Mesothelial cell of epicardium (in vitro differentiated cells): ENCODE data around the gene FBXW5. TPM values are rescaled to one million over a fixed set of nuclear protein-coding genes. Genes with fewer than 3 reads are reported as not detected.

Source experiments
- DNase-seq, 2 experiments: peaks; one replicate each; pipeline ENCODE4 v3.0.0; 2021; ENCODE audit warnings: low spot score in 2 of 2; ENCODE audit not compliant: unreplicated experiment in 2 of 2
- H3K27ac Mint-ChIP-seq: 2 replicates; pipeline ENCODE4 v1.8.0; 2021; ENCODE audit warnings: mixed read lengths
- H3K27me3 Mint-ChIP-seq: 2 replicates; pipeline ENCODE4 v1.8.0; 2021; ENCODE audit warnings: low read depth, mixed read lengths
- H3K36me3 Mint-ChIP-seq: 2 replicates; pipeline ENCODE4 v1.8.0; 2021; ENCODE audit warnings: mixed read lengths
- H3K4me1 Mint-ChIP-seq: 2 replicates; pipeline ENCODE4 v1.8.0; 2021; ENCODE audit warnings: mixed read lengths
- H3K4me3 Mint-ChIP-seq: 2 replicates; pipeline ENCODE4 v1.8.0; 2021; ENCODE audit warnings: mild to moderate bottlenecking, moderate library complexity, mixed read lengths
- H3K9me3 Mint-ChIP-seq: 2 replicates; pipeline ENCODE4 v1.8.0; 2021; ENCODE audit warnings: mixed read lengths
- CTCF ChIP-seq: fragments of 200-600 bp; sonication (generic); IDR thresholded peaks from one replicate; pipeline ENCODE4 v1.5.0; 2021; ENCODE audit warnings: antibody characterized with exemption; ENCODE audit not compliant: unreplicated experiment
- total RNA-seq: library from RNA; stranded (reverse); gene quantifications from 3 replicates; pipeline ENCODE4 v1.2.1, GENCODE V29; 2021

The FBXW5 gene
- total RNA-seq, 1 donor from 2014 or later, result 58.9 TPM

- TF ChIP-seq CTCF, result no peak
- Mint-ChIP-seq H3K36me3 (peaks cover 38% of the 10 kb centered on the region), H3K4me1 (no peaks in the 10 kb centered on the region), H3K4me3 (no peak overlapping the region), H3K9me3 (peaks cover 13% of the 10 kb centered on the region), H3K27ac (no peak overlapping the region), H3K27me3 (no peaks in the 10 kb centered on the region)
- no peak for DNase-seq
Measured at GRCh38 chr9:136935651-136936050, 8.9 kb downstream of the FBXW5 start.

- H3K27me3 Mint-ChIP-seq, result no peaks in the 10 kb centered on the region
Measured at GRCh38 chr9:136934277-136934676, 10.3 kb downstream of the FBXW5 start.

DNA sequence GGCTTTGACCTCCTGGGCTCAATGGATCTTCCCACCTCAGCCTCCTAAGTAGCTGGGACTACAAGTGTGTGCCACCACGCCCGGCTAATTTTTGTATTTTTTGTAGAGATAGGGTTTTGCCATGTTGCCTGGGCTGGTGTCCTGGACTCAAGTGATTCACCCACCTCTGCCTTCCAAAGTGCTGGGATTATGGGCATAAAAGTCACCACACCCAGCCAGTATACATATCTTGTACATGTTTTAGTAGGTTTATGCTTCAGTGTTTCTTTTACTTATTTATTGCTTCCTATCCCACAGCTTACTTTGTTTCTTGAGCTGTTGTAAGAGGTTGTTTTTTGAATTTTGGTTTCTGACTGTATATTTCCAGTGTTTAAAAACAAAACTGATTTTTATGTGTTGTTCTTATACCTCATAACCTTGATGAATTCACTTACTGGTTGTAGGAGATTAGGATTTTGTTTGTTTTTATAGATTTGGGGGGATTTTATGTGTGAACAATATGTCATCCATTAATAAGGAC is 12.9 kb downstream of the FBXW5 start:
- no peak overlapping the region for H3K4me3 Mint-ChIP-seq
- H3K4me1 Mint-ChIP-seq, result no peaks in the 10 kb centered on the region
- H3K9me3 Mint-ChIP-seq, result peaks cover 13% of the 10 kb centered on the region
- H3K27ac Mint-ChIP-seq, result no peak overlapping the region
- H3K27me3 Mint-ChIP-seq, result no peaks in the 10 kb centered on the region
- no peak for TF ChIP-seq CTCF
- peaks cover 30% of the 10 kb centered on the region for H3K36me3 Mint-ChIP-seq
- no peak for DNase-seq

More at GRCh38 chr9:136934277-136934676, 10.3 kb downstream of the FBXW5 start:
- no peak overlapping the region for H3K27ac Mint-ChIP-seq
- H3K36me3 Mint-ChIP-seq, result peaks cover 34% of the 10 kb centered on the region
- TF ChIP-seq CTCF, result no peak
- no peak overlapping the region for H3K4me3 Mint-ChIP-seq
- no peak for DNase-seq
- H3K9me3 Mint-ChIP-seq, result peaks cover 13% of the 10 kb centered on the region
- no peaks in the 10 kb centered on the region for H3K4me1 Mint-ChIP-seq

DNA sequence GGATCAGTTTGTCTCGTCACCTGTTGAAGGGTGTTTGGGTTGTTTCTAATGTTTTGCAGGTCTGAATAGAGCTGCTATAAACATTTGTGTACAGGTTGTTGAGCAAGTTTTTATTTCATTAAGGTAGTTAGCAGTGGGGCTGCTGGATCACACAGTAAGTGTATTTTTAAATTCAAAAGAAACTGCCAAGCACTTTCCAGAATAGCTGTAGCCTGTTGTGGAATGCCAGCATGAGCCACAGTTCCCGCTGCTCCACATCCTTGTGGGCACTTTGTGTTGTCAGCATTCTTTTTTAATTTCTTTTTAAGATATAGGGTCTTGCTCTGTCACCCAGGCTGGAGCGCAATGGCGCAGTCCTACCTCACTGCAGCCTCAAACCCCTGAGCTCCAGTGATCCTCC is 14.5 kb downstream of the FBXW5 start:
- Mint-ChIP-seq H3K4me3 (no peak overlapping the region), H3K36me3 (peaks cover 26% of the 10 kb centered on the region), H3K4me1 (no peaks in the 10 kb centered on the region), H3K9me3 (peaks cover 13% of the 10 kb centered on the region), H3K27ac (no peak overlapping the region), H3K27me3 (no peaks in the 10 kb centered on the region)
- TF ChIP-seq CTCF, result no peak
- DNase-seq, result no peak

- no peak for TF ChIP-seq CTCF
- H3K27ac Mint-ChIP-seq, result no peak overlapping the region
- H3K27me3 Mint-ChIP-seq, result no peaks in the 10 kb centered on the region
- H3K4me3 Mint-ChIP-seq, result no peak overlapping the region
- H3K36me3 Mint-ChIP-seq, result peaks cover 22% of the 10 kb centered on the region
- DNase-seq, result no peak
- H3K4me1 Mint-ChIP-seq, result no peaks in the 10 kb centered on the region
- H3K9me3 Mint-ChIP-seq, result peaks cover 13% of the 10 kb centered on the region
Measured at GRCh38 chr9:136928591-136928990, 15.9 kb downstream of the FBXW5 start.
